GM19193 (cell line): Measurements from ENCODE around the gene ZNF644.

ENCODE experiments used
- POLR2A ChIP-seq: IDR thresholded peaks from 4 replicates; pipeline ENCODE4 v1.6.1; 2011; ENCODE audit not compliant: insufficient read depth, insufficient read length; ENCODE audit errors: extremely low read depth

The ZNF644 gene

DNA sequence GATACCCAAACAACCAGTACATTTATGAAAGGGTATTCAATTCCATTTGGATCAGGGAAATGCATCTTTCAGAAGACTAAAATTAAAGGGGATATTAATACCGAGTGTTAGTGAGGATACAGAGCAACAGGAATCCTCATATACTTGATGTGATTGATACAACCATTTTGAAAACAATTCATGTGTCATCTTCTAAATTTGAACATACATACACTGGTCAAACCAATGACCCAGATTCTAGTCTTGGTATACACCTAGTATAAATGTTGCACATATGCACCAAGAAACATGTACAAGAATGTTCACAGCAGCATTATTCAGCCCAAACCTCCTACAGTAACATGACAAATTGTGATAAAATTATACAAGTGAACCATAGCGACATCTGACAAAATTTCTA is 58.6 kb downstream of the ZNF644 start:
- no peak for TF ChIP-seq POLR2A

DNA sequence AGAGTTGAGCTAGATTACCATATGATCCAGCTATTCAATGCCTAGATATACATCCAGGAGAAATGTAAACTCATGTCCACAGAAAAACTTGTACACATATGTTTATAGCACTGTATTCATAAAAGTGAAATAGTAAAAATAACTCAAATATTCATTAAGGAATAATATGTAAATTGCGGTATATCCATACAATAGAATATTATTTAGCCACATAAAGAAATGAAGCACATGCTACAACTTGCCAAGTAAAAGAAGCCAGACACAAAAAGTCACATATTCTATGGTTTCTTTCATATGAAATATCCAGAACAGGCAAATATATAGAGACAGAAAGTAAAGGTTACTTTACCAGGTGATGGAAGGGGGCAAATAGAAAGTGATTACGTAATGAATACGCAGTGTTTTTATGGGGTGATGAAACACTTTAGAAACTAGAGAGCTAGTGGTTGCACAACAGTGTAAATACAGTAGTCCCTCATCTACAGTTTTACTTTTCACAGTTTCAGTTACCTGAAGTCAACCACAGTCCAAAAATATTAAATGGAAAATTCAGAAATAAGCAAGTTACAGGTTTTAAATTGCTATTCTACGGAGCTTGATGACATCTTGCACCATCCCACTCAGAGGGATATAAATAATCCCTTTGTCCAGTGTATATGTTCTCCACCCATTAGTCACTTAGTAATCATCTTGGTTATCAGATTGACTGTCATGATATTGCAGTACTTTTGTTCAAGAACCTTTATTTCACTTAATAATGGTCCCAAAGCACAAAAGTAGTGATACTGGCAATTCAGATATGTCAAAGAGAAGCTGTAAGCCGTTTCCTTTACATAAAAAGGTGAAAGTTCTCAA is 62.3 kb downstream of the ZNF644 start:
- TF ChIP-seq POLR2A: no peak

DNA sequence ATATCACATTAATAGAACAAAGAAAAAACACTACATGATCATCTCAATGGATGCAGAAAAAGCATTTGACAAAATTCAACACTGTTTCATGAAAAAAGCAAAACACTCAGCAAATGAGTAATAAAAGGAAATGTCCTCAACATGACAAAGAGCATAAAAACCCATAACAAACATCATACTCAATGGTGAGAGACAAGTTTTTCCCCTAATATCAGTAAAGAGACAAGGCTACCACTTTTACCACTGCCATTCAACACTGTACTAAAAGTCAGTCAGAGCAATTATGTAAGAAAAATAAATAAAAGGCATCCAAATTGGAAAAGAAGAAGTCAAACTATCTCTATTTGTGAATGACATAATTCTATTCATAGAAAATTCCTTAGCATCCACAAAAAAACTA is 64.3 kb downstream of the ZNF644 start:
- no peak for TF ChIP-seq POLR2A

GRCh38 chr1:90955769-90956168 is 66.1 kb downstream of the ZNF644 start:
- TF ChIP-seq POLR2A: no peak

- no peak for TF ChIP-seq POLR2A
Observed at GRCh38 chr1:90952906-90953305, 68.9 kb downstream of the ZNF644 start.

DNA sequence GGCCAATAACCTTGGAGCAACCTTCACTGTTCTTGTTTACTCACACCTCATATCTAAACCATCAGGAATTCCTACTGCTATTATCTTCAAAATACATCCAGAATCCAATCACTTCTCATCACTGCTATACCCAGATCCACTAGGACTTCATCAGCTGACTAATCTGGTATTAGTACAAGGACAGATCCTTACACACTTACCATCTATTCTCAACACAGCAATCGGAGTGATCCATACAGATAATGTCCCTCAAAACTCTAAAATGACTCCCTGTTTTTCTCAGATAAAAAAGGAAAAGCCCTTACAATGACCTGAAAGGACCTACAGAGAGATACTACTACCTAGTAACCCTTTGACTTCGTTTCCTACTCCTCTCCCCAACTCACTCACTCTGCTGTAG is 70.8 kb downstream of the ZNF644 start:
- no peak for TF ChIP-seq POLR2A

GRCh38 chr1:90948301-90948700 is 73.5 kb downstream of the ZNF644 start:
- TF ChIP-seq POLR2A: no peak

GRCh38 chr1:90946630-90947029 is 75.2 kb downstream of the ZNF644 start:
- TF ChIP-seq POLR2A: no peak

- no peak for TF ChIP-seq POLR2A
Observed at GRCh38 chr1:90945287-90945686, 76.5 kb downstream of the ZNF644 start.

DNA sequence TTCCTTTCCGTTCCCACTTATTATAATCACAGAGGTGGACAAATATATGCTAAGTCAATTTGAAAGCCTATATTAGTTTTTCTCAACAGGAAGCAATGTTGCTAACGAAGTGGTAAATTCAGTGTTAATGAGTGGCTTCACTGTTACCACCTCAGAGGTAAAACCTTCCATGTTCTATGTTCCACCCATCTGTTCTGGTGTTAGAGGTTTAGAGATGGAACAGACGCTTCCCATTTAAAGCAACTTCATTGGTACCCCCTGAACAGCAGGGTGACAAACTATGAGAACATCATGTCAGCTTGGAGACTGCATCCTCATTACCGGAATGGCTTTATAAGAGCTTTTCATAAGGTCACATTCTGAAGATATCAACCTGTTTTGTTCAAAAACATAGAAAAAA is 77.9 kb downstream of the ZNF644 start:
- TF ChIP-seq POLR2A: no peak

DNA sequence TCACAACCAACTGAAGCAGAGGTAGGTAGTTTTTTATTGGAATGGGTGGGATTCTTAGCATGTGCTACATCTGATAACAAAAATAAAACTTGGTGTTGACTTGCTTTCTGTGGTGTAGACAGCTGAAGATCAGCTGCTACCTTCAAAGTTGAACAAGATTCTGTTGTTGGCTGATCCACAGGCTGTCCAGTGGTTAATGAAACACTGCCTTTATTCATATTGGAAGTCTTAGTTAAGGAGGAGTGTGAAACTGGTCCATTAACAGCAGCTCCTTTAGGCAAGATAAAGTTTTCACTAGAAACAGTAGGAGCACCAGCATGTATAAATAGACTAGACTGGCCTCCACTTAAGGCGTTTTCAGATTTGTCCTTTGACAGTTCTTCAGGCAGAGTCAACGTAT is 81.1 kb downstream of the ZNF644 start:
- TF ChIP-seq POLR2A: no peak

- no peak for TF ChIP-seq POLR2A
Observed at GRCh38 chr1:90936731-90937130, 85.1 kb downstream of the ZNF644 start.

GRCh38 chr1:90936061-90936460 is 85.8 kb downstream of the ZNF644 start:
- no peak for TF ChIP-seq POLR2A

DNA sequence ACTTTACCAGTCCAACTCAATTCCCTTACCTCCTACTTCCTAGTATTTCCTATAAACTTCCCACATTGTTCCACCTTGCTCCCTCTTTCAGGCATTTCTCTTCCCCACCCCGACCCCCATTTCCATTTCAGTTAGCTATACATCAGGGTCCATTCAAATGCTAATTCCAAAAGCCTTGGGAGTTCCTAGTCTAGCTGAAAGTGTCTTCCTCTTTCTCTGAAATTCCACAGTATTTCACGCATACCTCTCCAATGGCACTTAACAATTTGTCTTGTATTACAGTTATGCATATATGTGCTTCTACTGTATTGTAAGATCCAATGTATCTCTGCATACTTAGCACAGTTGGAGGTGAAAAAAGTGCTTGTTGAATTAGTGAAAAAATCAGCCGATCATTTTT is 94.9 kb downstream of the ZNF644 start:
- no peak for TF ChIP-seq POLR2A

- TF ChIP-seq POLR2A: no peak
Observed at GRCh38 chr1:90925928-90926869, 95.6 kb downstream of the ZNF644 start.

DNA sequence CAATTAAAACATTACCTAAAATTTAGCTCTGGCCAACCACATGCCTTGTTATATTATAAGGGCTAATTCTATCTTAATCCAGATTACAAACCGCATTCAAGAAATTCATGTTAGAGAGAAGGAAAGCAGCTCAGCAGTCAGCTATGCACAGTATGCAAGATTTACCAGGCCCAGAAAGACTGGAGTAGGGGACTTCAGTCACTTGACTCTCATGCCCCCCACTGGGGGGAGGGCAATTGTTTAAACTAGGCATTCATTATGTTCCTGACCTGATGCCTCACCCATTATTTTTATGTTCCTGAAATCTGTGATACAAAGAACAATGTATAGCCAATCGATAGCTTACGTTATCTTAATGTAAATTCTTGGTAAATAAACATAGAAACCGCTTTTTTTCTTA is 96.9 kb downstream of the ZNF644 start:
- TF ChIP-seq POLR2A: no peak
